Right atrium auricular region (tissue), 2 donors: ENCODE measurements around the gene ZNF248. TPM values are rescaled to one million over a fixed set of nuclear protein-coding genes. Genes with fewer than 3 reads are reported as not detected.

ENCODE experiments used
- DNase-seq: peaks from one replicate; pipeline ENCODE4 v3.0.0-alpha.2; 2019; ENCODE audit warnings: low spot score
- H3K27ac ChIP-seq, 2 donors: fragments of 200-600 bp; sonication (generic); 1 replicate in 1 of 2; 2 replicates in 1 of 2; pipeline ENCODE4 v1.5.1; 2016 to 2019
- H3K27me3 ChIP-seq, 2 donors: fragments of 200-600 bp; sonication (generic); one replicate each; pipeline versions ENCODE4 v1.5.1 to v1.6.0; 2017 to 2019
- H3K36me3 ChIP-seq: fragments of 200-600 bp; sonication (generic); one replicate; pipeline ENCODE4 v1.5.1; 2016
- H3K4me1 ChIP-seq, 2 donors: fragments of 200-600 bp; sonication (generic); one replicate each; pipeline versions ENCODE4 v1.5.1 to v1.6.0; 2017 to 2019
- H3K4me3 ChIP-seq, 2 donors: fragments of 200-600 bp; sonication (generic); 1 replicate in 1 of 2; 2 replicates in 1 of 2; pipeline ENCODE4 v1.5.1; 2017 to 2019; ENCODE audit warnings: mild to moderate bottlenecking in 1 of 2, moderate library complexity in 1 of 2
- H3K9me3 ChIP-seq, 2 donors: fragments of 200-600 bp; sonication (generic); one replicate each; pipeline ENCODE4 v1.5.1; 2019
- CTCF ChIP-seq, 2 donors: fragments of 200-600 bp; sonication (generic); IDR thresholded peaks; one replicate each; pipeline ENCODE4 v1.5.1; 2019; ENCODE audit warnings: antibody characterized with exemption in 2 of 2
- total RNA-seq, 2 donors: library from RNA; depleted of rRNA; stranded (reverse); fragments of >200 nt; gene quantifications; one replicate each; pipeline ENCODE4 v1.1.0, GENCODE V29; 2016

The ZNF248 gene
- total RNA-seq, 2 donors from 2014 or later: 7.5 to 9.2 TPM

GRCh38 chr10:37801557-37801956 lies 55.9 kb downstream of the ZNF248 start:
- DNase-seq: no peak
- Histone ChIP-seq H3K27me3 (no peaks in the 10 kb centered on the region), H3K4me1 (no peaks in the 10 kb centered on the region), H3K27ac (no peak overlapping the region), H3K4me3 (no peak overlapping the region), H3K9me3 (no peaks in the 10 kb centered on the region), H3K36me3 (no peaks in the 10 kb centered on the region)
- no peak for TF ChIP-seq CTCF (IDR thresholded peaks at IDR 0.05)

DNA sequence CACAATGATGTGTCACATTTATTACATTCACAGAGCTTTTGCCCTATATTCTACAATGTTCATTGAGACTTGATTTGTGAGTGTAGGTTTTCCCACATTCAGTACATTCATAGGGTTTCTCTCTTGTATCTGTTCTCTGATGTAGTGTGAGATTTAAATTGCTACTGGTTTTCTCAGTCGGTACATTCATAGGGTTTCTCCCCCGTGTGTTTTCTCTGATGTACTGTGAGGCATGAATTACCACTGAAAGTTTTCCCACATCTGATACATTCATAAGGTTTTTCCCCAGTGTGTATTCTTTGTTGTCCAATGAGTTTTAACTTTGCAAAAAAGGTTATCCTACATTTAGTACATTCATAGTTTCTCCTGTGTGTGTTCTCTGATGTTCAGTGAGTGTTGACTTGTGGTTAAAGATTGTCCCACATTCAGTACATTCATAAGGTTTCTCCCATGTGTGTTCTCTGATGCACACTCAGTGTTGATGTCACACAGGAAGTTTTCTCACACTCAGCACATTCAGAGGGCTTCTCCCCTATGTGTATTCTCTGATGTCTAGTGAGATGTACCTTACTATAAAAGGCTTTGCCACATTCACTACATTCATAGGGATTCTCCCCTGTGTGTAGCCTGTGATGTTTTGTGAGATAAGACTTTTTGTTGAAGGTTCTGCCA lies 63.0 kb downstream of the ZNF248 start:
- Histone ChIP-seq H3K4me3 (no peak overlapping the region), H3K4me1 (no peaks in the 10 kb centered on the region), H3K27ac (no peak overlapping the region), H3K27me3 (no peaks in the 10 kb centered on the region), H3K36me3 (no peaks in the 10 kb centered on the region), H3K9me3 (peaks cover 0 to 23% of the 10 kb centered on the region in 2 donors)
- DNase-seq: no peak
- TF ChIP-seq CTCF (IDR thresholded peaks at IDR 0.05): no peak

DNA sequence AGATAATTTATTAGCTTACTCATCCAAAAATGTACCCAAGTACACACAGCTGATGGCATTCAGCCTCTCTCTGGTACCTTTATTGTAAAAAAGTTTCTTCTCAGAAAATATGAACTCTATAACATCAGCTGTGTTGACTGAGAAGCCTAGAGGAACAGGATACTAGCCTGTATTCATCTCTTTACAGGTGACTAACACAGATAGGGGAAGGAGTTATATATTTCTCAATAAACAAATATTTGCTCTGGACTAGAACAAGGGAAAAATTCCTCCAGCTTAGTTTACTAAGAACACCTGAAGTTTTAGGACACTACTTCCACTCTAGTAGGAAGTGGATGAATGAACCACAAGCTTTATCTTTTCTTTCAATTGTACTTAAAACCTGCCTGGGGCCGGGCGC lies 67.8 kb downstream of the ZNF248 start:
- Histone ChIP-seq H3K36me3 (no peaks in the 10 kb centered on the region), H3K4me3 (no peak overlapping the region), H3K4me1 (no peaks in the 10 kb centered on the region), H3K9me3 (peaks cover 0 to 23% of the 10 kb centered on the region in 2 donors), H3K27me3 (no peaks in the 10 kb centered on the region), H3K27ac (no peak overlapping the region)
- DNase-seq: no peak
- no peak for TF ChIP-seq CTCF (IDR thresholded peaks at IDR 0.05)

- Histone ChIP-seq H3K4me1 (no peaks in the 10 kb centered on the region), H3K9me3 (peaks cover 0 to 19% of the 10 kb centered on the region in 2 donors), H3K27ac (no peak overlapping the region), H3K4me3 (no peak overlapping the region), H3K27me3 (no peaks in the 10 kb centered on the region), H3K36me3 (no peaks in the 10 kb centered on the region)
- no peak for DNase-seq
- no peak for TF ChIP-seq CTCF (IDR thresholded peaks at IDR 0.05)
Measured at GRCh38 chr10:37784678-37785077, 72.7 kb downstream of the ZNF248 start.

DNA sequence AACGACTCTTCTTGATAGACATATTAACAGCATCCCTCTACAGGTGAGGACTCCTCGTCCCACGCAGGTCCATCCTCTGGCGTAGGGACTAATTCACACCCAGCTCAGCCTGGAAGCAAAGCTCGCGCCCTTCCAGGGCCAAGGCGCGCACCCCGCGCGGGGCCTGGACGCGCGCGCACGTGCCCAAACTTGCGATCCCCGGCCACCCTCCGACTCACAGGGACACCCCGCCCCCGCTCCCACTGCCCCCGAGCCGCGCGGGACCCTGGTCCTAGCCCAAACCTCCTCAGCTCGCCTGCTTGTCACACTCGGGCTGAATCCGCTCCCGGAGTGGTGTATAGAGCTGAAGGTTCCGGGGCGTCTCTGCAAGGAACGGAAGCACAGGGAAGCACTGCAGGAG lies 76.9 kb downstream of the ZNF248 start:
- TF ChIP-seq CTCF (IDR thresholded peaks at IDR 0.05): no peak
- no peak overlapping the region for H3K4me3 ChIP-seq
- H3K9me3 ChIP-seq: peaks cover 0 to 8% of the 10 kb centered on the region in 2 donors
- H3K27me3 ChIP-seq: no peaks in the 10 kb centered on the region
- no peak overlapping the region for H3K27ac ChIP-seq
- no peak for DNase-seq
- no peaks in the 10 kb centered on the region for H3K36me3 ChIP-seq
- H3K4me1 ChIP-seq: no peaks in the 10 kb centered on the region

DNA sequence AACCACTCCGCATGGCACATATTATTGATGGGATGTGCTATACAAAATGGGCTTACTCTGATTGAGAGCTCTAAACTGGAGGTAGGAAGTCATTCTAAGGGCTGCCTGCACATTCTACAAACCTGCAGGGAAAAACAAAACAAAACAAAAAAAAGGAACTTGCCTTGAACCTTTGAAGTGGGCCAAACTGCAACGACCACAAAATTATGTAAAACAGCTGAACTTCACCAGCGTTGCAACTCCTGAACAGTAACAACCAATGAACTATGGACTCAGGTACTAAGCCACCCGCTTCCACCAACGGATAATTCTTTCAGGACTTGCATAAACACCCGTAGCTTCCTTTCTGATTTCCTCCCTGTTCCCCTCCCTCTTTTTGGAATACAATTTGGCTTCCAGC lies 80.4 kb downstream of the ZNF248 start:
- no peak for TF ChIP-seq CTCF (IDR thresholded peaks at IDR 0.05)
- no peak overlapping the region for H3K27ac ChIP-seq
- H3K9me3 ChIP-seq: peaks cover 0 to 8% of the 10 kb centered on the region in 2 donors

More for the DNA sequence above, 80.4 kb downstream of the ZNF248 start:
- Histone ChIP-seq H3K4me3 (no peak overlapping the region), H3K36me3 (no peaks in the 10 kb centered on the region), H3K4me1 (no peaks in the 10 kb centered on the region), H3K27me3 (no peaks in the 10 kb centered on the region)
- DNase-seq: no peak
